Measurements from ENCODE around the gene SRL.

- no peak for TF ChIP-seq EZH2phosphoT487 (IDR thresholded peaks at IDR 0.05; ENCODE audit: low read depth, severe bottlenecking, unreplicated experiment)
- no peak for TF ChIP-seq CTCF (IDR thresholded peaks at IDR 0.05; ENCODE audit: poor library complexity)
These were observed 34.0 kb upstream of the SRL start for GRCh38 chr16:4275861-4276260.

Measured in hepatocyte (in vitro differentiated cells).